GM19463 (cell line): ENCODE results near the gene USP51.
"Not testable (repeated sequence)": the region's sequence is repeated elsewhere in the genome, so short reads cannot be mapped to it uniquely, and the experiment has no call there.

Experiments
- ATAC-seq: cut with Tn5 transposase; IDR thresholded peaks from one replicate; pipeline ENCODE4 v1.9.1; 2021; ENCODE audit warnings: mild to moderate bottlenecking, moderate library complexity; ENCODE audit not compliant: unreplicated experiment

The USP51 gene

DNA sequence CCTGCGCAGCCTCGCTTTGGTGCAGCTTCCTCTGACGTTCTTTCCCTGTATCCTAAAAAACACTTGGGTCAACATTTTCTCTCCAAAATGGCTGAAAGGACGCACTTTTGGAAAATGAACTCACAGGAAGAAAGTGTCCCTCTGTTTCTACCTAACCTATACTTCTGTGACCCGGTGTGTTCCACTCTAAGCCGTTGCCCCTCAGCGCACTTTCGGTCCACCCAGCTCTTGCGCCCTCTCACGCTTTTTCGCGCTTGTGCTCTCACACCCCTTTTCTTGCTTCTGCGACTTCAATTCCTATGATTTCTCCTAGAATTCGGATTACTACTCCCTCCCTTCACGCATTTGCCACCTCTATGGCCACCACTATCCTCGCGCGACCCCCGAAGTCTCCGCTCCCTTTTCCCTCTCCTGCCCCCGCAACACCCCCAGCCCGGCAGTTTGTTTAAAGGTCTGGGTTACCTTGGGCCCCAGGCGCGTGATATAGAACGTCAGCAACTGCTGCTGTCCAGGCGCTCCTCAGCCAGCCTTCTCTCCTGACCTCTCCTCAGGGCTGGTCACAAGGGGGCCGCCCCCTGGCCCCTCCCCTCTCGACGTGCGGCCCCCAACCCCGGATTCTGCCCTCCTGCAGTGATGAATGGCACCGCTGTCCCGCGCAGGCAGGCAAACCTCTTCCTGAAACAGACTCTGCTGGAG is at the start of gene USP51:
Gene USP51, minus strand, starts transcription at position 535 of the 696 bp plus-strand sequence. CDS start 909 bp downstream, outside the sequence.
- ATAC-seq: peak; percentile 45

DNA sequence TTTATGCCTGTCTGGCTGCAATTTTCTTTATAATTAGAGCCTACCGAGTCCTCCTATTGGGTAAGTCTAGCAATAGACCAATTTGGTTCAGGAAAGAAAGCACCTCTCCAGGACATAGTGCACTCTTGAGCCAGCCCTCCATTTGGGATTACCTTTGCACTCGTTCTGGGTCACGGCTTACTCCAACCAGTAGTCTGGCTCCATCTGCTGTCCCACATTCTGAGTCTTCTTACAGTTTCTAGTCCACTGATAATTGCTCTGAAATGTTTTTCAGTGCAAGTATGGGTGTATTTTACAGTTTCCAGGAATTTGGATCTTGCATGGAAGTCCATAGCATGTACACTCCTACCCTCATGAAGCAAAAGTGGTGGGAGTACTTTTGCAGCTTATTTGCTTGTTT is 34.8 kb upstream of the USP51 start:
- no peak for ATAC-seq

DNA sequence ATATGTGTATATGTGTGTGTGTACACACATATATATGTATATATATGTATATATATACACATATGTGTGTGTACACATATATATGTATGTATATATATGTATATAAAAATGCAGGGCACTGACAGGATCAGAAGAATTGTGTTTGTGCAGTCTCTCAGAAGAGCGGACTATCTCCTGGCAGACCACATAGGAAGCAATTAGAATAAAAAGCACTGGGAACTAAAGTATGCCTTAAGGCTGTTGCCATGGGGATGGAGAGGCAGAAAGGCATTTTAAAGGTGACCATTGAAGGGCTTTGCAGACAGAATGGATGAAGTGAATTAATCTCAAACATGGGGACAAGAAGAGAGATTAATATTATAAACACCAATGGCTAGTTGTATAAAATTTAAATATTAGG is 33.7 kb upstream of the USP51 start:
- ATAC-seq: no peak

DNA sequence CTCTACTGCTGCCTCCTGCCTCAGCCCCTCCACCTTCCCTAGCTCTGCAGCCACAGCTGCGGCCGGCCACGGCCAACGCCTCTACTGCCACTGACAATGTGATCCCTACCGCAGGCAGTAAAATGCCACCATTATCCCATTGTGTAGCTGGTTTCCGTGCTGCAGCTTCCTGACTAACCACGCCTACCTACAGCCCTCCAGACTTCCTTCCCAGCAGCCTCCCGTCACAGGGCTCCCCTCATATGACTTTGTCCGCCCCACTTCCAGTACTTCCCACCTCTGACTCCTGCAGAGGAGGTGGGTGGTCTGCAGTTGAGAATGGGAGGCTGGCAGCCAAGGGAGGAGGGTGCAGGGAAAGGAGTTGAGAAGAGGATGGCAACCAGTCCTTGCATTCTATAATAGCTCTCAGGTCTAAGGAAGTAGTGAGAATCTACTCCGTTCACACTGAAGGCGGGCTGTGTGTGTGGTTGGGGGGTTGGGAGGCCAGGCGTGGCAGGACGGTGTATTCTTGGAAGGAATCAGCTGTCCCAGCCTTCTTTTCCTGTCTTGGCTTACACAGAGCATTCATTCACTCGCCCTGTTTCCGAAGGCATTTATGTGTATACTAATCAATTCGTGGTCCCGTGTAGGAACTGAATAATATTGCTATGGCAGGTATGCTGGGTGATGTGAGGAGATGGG is 33.1 kb upstream of the USP51 start:
- no peak for ATAC-seq

DNA sequence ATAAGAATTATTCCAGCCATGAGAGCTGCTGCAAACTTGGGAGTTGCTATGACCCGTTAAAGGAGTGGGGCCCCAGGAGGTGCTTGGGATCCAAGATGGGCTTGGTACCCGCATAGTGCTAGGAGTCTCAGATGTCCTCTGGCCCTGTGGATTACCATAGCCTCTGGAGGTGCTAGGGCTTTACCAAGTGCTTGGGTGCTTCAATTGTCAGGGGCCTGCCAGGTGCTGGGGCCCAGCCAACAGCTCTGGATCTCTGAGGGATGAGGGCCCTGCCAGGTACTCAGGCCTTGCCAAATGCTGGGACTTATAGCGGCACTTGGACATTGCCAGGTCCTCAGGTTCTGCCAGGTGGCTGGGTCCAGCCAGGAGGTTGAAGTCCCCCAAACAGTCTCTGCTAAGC is 32.0 kb upstream of the USP51 start:
- no peak for ATAC-seq

DNA sequence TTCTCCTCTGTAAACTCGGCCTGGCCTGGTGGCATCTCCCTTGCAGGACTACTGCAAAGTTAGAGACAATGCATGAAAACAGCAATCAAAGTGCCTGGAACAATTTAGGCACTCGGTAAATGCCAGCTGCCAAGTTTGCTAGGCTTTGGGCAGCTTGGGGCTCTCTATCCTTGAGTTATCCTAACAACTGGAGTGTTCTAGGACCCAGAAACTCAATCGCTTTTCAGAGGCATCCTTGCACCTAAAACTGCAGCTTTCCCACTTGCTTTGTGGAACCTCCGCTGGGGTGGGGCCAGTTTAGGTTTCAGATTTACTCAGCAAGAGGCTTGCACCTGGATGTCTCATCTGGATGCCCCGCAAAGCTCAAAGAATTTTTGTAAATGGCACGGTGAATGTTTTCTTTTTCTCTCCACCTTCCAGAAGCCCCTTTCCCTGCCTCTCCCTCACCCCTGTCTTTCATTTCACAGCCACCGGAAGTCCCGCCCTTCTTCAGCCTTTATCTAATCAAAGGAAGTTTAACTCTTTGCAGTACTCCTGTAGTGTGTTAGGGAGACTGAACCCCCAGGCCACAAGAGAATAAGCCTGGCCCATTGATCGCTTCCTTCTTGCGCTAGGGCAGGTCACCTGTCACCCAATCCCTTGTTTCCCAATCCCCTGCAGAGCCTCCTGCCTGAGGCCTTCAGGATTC is 27.3 kb upstream of the USP51 start:
- peak; percentile 44 for ATAC-seq

DNA sequence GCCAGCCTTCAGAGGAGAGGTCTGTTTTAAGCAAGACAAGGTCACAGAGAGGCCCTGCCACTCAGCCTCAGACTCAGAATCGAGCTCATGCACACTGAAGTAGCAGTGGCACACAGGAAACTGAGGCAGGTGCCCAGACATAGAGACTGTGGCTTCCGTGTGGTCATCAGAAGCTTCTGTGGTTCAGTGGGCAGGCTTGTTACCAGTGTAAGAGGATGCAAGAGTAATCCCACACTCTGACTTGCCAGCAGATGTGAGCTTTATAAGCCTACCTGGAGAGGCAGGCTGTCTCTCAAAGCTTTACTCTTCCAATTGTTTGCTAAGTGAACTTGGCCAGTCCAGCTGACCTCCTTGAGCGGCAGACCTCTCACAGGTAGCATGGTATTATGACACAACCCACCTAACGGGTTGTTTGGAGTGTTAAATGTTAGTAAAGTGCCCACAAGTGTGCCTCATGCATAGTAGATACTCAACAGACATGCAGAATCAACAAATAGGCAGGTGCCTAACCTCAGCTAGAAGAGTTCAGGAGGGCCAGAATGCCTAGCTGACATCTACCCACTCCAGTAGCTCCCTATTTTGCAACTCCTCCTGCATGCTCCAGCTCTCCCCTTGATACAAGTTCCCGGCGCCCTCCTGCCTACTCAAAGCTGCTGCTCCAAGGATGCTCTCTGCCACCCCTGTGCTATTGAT is 23.5 kb upstream of the USP51 start:
- not testable (repeated sequence) for ATAC-seq

DNA sequence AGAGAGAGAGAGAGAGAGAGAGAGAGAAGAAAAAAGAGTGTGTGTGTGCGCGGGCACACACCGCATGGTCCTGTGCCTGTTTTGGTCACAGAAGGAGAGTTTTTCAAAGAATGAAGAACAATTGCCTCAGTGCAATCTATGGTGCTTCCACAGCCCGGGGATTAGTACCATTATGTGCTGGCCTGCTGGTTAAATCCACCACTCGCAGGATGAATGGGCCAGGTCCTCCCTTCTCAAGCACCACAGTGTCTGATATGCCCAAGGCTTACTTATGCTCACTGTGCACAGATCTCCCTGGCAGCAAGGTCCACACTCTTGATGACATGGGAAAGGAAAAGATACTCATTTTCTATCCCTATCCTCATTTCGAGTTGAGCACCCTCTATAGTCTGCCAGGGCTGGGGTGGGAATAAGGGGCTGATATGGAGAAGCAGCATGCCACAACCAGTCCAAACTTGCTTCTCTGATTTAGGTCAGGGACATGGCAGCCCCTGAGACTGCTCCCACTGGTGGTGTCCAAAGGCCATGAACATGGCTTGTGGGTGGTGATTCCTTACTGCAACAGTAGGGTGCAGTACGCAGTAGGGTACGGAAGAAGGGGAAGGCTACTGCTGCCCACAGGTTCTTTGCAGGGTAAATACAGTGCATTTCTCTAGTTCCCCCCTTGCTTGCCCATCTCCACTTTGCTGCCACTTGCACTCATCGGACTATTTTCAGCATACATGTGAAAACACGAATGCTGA is 18.9 kb upstream of the USP51 start:
- not testable (repeated sequence) for ATAC-seq

DNA sequence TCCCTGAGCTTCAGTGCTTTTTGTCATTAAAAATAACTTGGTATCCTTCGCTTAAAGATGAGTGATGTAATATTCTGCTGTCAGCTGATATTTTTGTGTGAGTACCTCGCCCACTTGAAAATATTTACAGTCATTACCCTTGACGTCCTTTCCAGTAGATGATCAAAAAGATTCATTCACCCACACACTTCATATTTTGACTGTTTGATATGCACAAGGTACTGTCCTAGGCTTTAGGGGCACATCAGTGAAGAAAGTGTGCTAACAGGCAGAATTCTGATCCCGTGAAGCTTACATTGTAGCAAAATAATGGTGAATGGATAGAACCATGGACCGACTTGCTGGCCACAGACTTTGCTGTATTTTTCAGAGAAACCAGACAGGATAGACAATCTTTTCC is 18.1 kb upstream of the USP51 start:
- not testable (repeated sequence) for ATAC-seq

DNA sequence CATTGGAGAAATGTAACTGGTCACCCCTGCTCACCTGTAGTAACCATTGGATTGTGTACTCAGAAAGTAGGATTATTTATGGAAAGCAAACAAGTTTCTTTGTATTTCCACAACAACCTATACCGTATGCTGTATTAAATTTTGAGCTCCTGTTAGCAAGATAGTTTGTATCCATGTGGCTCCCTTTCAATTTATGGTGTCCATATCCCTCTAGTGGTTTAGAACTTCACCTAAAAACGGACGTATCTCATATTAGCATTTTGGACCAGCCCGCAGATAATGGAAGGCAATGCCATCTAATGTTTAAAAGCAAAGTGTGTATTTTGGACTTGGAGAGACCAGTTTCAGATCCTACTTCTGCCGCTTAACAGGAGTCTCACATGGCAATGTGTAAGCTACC is 17.4 kb upstream of the USP51 start:
- ATAC-seq: not testable (repeated sequence)

DNA sequence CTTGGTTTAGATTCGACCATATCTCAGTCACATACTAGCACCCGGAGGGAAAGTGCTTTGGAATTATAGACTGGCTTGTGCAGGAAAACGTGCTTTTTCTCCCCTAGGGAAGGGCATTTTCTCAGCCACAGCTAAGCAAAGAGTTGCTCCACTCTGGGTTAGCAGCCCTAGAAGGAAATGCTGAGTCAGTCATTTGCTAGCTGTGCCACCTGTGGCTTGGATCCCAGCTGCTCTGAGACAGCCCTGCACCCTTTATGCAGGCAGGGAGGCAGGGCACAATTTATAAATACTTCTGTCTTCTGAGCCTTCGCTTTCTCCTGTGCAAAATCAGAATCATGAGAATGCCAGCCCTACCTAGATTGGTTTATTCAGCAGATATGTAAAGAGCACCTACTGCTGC is 1.3 kb upstream of the USP51 start:
- ATAC-seq: no peak

DNA sequence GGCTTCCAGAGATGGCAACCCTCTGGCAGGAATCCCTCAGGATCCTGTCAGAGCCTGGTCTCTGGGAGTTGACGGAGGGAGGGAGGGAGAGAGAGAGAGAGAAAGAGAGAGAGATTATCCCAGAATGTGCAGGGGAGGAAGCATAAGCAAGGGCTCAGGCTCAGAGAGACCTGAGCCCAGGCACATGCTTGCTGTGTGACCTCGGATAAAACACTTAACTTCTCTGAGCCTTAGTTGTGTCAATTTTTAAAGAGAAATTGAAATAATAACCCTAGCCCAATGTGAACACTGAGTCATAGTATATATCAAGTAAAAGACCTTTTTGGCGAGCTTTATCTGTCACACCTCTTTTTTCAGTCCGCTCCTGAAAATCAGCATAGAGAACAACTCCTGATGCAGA is 473 bp upstream of the USP51 start:
- no peak for ATAC-seq

DNA sequence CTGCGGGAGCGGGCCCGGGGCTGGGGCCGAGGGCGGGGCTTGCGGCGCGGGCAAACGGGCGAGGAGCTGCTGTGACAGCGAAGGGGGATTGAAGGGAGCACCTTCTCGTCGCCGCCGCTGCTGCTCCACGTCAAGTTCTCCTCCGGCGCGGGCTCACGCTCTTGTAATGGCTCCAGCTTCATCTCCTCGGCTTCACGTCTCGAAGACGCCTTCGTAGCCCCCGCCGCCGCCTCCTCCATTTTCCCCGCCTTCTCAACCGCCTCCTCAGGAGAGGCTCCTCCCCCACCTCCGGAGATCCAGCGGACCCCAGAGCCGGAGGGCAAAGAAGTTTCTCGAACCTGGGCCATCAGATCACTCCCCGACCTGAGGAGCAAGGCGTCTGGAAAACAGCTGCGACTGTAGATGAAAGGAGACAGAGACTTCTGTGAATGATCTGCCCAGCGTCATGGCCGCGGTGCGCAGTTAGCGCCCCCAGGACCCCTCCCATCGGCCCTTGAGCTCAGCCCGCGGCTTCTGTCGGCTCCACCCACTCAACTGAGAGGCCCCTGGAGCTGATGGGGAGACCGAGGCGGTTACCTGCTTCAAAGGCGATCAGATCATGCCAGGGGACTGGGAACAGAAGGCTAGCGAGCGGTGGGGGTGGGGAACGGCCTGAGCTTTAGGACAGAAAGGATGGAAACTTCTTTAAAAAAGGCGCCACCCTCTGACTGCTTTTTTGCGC is 895 bp downstream of the USP51 start:
- ATAC-seq: peak; percentile 58

DNA sequence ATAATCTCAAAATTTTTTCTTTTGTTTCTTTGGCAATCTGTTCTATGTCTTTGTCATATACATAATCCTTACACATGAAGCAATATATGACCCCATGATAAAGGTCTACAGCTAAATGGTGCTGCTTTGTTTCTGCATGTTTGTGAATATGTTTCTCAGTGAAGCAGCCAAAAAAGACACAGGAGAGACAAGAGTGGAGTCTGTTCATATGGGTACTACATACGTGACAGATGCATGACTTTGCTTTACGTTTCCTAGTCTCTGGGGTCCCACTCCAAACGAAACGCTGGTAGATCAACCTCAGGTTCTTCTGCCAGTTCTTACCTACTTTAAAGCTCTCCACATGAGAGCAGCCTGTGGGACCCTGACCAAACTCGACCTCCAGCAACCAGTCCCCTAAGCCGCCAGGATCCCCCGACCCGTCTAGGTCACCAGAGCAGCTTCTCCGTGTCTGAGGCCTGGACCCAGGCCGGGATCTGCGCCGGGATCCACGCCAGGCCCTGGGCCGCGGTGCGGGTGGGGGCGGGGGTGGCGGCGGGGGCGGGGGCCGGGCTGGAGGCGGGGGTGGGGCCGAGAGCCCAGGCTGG is 1.5 kb downstream of the USP51 start:
- no peak for ATAC-seq

DNA sequence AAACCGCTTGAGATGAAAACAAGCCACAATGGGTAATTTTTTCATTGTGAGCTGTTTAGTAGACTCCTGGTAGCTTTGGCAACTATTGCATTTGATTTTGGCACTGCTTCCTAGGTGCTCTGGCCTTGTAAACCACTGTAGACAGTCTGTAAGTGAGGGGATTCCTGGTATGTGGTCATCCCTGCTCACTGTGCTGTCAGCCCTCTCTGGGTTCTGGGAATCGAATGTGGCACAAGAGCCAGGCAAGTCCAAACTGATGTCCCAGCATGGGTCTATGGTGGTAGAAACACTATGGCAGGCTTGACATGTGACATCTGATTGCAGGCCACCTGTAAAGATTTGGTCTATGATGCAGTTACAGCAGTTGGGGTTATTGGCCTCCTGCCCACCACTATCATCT is 2.5 kb downstream of the USP51 start:
- no peak for ATAC-seq

DNA sequence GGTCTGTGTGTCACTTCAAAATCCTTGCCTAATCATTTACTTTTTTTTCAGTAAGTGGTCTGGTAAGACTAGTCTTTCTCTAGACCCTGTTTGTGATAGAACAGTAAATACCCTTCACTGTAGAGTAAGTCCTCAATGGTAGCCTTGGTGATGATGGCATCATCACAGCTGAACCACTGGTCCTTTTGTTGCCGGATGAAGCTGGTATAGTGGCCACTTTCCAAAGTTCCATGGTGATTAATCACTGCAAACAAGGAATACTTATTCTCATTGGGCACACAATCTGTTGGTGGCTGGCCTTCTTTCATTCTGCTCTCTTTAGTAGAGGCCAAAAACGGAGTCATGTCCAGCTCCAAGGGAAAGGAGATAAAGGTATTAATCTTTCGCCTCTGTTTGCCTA is 2.9 kb downstream of the USP51 start:
- ATAC-seq: no peak

DNA sequence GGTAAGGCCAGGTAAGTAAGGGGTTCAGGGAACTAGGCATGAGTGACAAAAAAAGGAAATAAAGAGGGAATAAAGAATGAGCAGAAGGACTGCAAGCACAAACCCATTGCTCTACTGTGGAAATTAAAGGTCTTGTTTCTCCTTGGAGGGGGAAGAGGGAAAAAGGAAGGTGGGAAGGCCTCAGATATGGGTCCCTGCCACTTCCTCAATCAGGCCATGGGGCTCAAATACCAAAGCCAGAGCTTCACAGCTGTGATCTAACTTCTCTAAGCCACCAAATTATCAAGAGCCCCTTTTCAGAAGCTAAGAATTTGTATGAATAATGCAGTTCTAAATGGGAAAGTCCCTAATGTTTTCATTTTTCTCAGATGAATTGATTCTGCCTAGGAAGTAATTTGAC is 4.7 kb downstream of the USP51 start:
- ATAC-seq: no peak

DNA sequence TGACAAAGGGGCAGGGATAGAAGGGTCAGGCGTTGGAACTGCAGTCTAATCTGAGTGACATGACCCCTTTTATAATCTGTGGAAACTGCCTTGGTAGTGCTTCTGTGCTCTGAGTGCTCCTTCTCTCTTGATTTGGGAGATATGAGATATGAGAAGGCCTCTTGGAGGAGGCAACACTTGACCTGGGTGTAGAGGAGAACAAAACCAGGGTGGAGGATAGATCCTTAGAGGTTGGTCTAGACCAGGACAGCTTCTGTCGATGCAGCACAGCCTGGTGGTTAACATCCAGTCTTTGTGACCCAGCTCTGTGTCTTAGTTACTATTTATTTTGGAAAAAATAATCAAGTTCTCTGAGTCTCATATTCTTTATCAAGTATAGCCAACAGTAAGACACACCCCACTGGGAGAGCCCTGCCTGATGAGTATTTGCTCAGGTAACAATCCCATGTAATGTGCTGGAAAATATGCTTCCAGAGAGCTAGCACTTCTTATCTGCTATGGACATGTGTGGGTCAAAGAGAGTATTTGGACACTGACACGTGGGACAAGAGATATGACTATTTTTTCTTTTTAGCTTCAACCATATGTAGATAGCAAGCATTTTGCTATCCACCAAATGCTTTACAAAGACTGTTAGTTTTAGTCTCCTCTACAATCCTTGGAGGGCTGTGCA is 9.1 kb downstream of the USP51 start:
- no peak for ATAC-seq

DNA sequence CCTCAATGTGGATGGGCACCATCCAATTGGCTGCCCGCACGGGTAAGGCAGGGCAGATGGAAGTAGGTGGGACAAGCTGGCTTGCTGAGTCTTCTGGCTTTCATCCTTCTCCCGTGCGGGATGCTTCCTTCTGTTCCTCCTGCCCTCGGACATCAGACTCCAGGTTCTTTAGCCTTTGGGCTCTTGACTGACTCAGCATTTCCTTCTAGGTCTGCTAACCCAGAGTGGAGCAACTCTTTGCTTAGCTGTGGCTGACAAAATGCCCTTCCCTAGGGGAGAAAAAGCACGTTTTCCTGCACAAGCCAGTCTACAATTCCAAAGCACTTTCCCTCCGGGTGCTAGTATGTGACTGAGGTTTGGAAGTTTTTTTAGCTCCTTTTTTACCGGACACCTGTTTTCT is 9.7 kb downstream of the USP51 start:
- ATAC-seq: not testable (repeated sequence)
